ENCODE measurements around the gene CX3CL1. TPM values are rescaled to one million over a fixed set of nuclear protein-coding genes. Genes with fewer than 3 reads are reported as not detected.
"Not testable (repeated sequence)": the region's sequence is repeated elsewhere in the genome, so short reads cannot be mapped to it uniquely, and the experiment has no call there.

CX3CL1 gene
- total RNA-seq, 1 donor from 2014 or later, result 3.0 TPM

DNA sequence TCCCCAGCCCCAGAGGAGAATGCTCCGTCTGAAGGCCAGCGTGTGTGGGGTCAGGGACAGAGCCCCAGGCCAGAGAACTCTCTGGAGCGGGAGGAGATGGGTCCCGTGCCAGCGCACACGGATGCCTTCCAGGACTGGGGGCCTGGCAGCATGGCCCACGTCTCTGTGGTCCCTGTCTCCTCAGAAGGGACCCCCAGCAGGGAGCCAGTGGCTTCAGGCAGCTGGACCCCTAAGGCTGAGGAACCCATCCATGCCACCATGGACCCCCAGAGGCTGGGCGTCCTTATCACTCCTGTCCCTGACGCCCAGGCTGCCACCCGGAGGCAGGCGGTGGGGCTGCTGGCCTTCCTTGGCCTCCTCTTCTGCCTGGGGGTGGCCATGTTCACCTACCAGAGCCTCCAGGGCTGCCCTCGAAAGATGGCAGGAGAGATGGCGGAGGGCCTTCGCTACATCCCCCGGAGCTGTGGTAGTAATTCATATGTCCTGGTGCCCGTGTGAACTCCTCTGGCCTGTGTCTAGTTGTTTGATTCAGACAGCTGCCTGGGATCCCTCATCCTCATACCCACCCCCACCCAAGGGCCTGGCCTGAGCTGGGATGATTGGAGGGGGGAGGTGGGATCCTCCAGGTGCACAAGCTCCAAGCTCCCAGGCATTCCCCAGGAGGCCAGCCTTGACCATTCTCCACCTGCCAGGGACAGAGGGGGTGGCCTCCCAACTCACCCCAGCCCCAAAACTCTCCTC is 10.4 kb downstream of the CX3CL1 start:
- DNase-seq (ENCODE audit: low read depth, low spot score), result no peak

- DNase-seq (ENCODE audit: low read depth, low spot score), result no peak
Observed at GRCh38 chr16:57383276-57384247, 11.3 kb downstream of the CX3CL1 start.

GRCh38 chr16:57384248-57385070 is 12.2 kb downstream of the CX3CL1 start:
- no peak for DNase-seq (ENCODE audit: low read depth, low spot score)

DNA sequence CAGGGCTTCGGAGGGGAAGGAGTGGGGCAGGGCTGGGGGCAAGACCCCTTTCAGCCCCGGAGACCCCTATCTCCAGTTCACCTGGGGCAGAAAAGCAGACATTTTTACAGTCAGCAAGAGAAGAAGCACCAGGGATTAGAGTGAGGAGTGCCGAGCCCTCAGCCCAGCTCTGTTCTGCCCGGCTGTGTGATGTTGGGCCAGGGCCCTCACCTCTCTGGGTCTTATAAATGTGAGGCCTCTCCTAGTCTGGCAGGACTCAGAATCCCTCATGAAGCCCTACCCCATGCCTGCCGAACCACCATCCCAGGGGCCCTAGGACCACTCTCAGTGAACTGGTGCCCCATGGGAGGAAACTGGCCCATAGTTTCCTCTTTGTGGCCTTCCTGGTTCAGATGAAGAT is 12.8 kb downstream of the CX3CL1 start:
- DNase-seq (ENCODE audit: low read depth, low spot score), result no peak

- DNase-seq (ENCODE audit: low read depth, low spot score), result no peak
Observed at GRCh38 chr16:57386381-57386951, 14.2 kb downstream of the CX3CL1 start.

DNA sequence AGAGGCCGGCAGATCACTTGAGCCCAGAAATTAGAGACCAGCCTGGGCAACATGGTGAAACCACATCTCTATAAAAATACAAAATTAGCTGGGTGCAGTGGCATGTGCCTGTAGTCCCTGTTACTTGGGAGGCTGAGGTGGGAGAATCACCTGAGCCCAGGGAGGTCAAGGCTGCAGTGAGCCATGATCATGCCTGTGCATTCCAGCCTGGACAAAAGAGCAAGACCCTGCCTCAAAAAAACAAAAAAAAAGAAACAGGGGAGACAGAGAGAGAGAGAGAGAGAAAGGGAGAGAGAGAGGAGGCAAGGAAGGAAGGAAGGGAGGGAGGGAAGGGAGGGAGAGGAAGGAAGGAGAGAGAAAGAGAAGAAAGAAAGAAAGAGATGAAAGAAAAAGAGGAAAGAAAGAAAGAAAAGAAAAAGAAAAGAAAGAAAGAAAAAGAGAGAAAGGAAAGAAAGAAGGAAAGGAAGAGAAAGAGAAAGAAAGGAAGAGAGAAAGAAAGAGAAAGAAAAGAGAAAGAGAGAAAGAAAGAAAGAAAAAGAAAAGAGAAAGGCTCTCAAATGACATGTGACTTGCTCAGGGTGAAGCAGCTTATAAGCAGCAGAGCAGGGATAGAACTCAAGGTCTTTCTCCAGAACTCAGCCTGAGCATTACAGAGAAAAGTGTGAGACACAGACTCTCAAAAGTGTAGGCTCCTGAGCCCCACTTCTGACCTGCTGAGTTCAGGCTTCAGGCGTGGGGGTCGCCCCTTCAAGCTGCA is 15.5 kb downstream of the CX3CL1 start:
- DNase-seq (ENCODE audit: low read depth, low spot score), result no peak

- DNase-seq (ENCODE audit: low read depth, low spot score), result no peak
Observed at GRCh38 chr16:57388359-57389086, 16.2 kb downstream of the CX3CL1 start.

- DNase-seq (ENCODE audit: low read depth, low spot score), result no peak
Observed at GRCh38 chr16:57389087-57389468, 16.8 kb downstream of the CX3CL1 start.

DNA sequence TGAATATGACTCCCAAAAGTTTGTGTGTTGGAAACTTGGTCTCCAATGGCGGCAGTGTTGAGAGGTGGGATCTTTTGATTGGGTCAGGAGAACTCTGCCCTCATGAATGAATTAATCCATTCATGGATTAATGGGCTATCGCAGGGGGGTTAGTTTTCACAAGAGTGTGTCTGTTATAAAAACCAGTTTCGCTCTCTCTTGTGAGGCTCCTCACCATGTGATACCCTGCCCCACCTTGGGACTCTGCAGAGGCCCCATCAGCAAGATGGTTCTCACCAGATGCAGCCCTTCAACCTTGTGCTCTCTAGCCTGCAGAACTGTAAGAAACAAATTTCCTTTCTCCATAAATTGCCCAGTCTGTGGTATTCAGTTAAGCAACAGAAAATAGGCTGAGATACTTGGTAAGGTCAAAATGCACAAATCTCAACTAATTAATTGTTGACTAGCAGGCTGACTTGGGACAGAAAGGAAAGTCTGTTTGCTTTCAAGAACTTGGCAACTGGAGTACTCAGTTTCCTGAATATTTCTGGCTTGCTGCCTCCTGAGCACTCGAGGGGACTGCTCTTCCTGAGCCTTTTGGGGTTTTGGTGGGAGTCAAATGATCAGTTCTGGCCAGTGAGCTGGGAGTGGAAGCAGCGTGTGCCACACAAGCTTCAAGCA is 18.5 kb downstream of the CX3CL1 start:
- no peak for DNase-seq (ENCODE audit: low read depth, low spot score)

GRCh38 chr16:57391300-57391699 is 19.0 kb downstream of the CX3CL1 start:
- no peak for DNase-seq (ENCODE audit: low read depth, low spot score)

DNA sequence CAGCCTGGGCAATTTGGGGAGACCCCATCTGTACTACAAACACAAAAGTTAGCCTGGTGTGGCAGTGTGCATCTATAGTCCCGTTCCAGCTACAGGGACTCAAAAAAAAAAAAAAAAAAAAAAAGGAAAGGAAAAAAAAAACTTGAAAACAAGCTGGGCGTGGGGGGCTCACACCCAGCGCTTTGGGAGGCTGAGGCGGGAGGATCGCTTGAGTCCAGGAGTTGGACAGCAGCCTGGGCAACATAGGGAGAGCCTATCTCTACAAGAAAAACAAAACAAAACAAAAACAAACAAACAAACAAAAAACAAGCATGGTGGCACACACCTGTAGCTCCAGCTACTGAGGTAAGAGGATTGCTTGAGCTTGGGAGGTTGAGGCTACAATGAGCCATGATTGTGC is 19.4 kb downstream of the CX3CL1 start:
- no peak for DNase-seq (ENCODE audit: low read depth, low spot score)

- no peak for DNase-seq (ENCODE audit: low read depth, low spot score)
Observed at GRCh38 chr16:57392694-57393093, 20.4 kb downstream of the CX3CL1 start.

GRCh38 chr16:57394444-57394843 is 22.2 kb downstream of the CX3CL1 start:
- DNase-seq (ENCODE audit: low read depth, low spot score), result no peak

DNA sequence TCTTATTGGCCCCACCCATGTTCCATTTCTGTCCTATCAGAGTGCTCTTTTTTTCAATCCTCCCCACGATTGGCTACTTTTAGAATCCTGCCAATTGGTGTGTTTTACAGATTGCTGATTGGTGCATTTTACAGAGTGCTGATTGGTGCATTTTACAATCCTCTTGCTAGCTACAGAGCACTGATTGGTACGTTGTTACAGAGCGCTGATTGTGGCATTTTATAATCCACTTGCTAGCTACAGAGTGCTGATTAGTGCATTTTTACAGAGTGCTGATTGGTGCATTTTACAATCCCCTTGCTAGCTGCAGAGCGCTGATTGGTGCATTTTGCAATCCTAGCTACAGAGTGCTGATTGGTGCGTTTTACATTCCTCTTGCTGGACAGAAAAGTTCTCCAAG is 22.7 kb downstream of the CX3CL1 start:
- DNase-seq (ENCODE audit: low read depth, low spot score), result no peak

GRCh38 chr16:57396786-57397185 is 24.5 kb downstream of the CX3CL1 start:
- DNase-seq (ENCODE audit: low read depth, low spot score), result no peak

- DNase-seq (ENCODE audit: low read depth, low spot score), result not testable (repeated sequence)
Observed at GRCh38 chr16:57397493-57397892, 25.2 kb downstream of the CX3CL1 start.

DNA sequence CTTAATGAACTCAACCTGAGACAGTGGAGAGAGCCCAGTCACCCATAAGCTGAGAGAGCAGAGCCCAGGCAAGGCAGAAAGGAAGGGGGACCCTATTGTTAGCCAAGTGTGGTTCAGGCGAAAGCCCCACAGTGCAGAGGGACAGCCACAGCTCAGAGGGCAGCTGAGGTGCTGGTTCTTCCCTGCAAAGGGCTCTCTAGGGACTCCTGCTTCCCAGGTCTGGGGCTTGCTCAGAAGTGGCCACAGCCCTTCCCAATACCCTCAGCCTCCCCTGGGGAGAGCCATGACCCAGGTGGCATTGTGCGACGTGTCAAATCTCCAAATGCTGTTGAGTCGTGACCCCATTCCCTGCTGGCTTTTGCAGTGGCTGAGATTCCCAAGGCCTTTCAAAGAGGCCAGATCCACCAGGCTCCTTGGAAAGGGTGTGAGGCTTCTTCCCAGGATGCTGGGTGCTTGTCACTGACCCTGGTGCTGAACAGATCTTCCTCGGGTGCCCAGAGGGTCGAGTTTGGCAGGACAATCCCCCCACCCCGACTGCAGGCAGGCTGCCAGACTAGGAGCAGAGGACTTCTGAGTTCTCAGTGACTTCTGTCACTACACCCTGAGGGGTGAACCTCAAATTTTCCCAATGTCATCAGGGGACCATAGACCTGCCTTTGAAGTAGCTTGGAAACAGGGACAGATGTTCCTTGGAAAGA is 29.8 kb downstream of the CX3CL1 start:
- DNase-seq (ENCODE audit: low read depth, low spot score), result no peak

DNA sequence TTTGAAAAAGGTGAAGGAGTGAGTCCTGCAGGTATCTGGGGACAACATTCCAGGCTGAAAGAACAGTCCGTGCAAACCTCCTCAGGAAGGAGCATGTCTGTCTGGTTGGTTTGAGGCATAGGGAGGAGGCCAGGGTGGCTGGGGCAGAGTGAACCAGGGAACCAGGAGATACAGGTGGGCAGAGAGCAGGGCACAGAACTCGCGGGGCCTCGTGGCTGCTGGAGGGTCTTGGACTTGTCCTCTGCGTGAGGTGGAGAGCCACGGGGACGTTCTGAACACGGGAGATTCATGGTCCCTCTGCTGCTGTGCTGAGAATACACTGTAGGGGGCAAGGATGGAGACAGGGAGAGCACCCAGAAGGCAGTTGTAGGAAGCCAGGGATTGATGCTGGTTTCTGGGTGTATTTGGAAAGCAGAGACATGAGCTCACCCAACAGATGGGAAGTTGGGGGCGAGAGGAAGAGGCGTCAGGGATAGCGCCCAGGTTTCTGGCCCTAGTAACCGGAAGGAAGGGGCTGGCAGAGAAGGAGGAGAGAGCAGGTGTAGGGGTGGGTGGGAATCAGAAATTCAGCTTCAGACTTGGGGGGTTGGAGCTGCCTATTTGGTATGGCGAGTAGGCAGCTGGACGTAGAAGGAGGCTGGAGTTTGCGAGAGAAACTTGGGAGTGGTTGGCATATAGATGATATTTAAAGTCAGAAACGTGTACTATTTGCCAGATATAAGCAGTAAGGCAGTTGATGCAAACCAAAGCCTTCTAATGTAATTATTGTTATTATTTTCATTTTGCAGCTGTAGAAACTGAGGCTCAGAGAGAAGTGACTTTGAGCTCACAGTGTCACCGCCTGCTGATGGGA is 31.9 kb downstream of the CX3CL1 start, which contains the start of gene CCL17:
Gene CCL17 (plus strand): TSS at position 803 of the 853 bp plus-strand sequence. CDS start 9,166 bp downstream, outside the sequence.
- no peak for DNase-seq (ENCODE audit: low read depth, low spot score)

Data from pulmonary artery endothelial cell (primary cell).